ENCODE results near the gene B3GALNT2.

Gene B3GALNT2

GRCh38 chr1:235411489-235412486 is 92.5 kb downstream of the B3GALNT2 start (continued):
- TF ChIP-seq PATZ1 (tag by site-specific recombination; IDR thresholded peaks at IDR 0.05) = peak; percentile 49
- no peak for TF ChIP-seq ZNF555 (tag by site-specific recombination; conservative IDR thresholded peaks at IDR 0.05)
- TF ChIP-seq, protein P1, sequence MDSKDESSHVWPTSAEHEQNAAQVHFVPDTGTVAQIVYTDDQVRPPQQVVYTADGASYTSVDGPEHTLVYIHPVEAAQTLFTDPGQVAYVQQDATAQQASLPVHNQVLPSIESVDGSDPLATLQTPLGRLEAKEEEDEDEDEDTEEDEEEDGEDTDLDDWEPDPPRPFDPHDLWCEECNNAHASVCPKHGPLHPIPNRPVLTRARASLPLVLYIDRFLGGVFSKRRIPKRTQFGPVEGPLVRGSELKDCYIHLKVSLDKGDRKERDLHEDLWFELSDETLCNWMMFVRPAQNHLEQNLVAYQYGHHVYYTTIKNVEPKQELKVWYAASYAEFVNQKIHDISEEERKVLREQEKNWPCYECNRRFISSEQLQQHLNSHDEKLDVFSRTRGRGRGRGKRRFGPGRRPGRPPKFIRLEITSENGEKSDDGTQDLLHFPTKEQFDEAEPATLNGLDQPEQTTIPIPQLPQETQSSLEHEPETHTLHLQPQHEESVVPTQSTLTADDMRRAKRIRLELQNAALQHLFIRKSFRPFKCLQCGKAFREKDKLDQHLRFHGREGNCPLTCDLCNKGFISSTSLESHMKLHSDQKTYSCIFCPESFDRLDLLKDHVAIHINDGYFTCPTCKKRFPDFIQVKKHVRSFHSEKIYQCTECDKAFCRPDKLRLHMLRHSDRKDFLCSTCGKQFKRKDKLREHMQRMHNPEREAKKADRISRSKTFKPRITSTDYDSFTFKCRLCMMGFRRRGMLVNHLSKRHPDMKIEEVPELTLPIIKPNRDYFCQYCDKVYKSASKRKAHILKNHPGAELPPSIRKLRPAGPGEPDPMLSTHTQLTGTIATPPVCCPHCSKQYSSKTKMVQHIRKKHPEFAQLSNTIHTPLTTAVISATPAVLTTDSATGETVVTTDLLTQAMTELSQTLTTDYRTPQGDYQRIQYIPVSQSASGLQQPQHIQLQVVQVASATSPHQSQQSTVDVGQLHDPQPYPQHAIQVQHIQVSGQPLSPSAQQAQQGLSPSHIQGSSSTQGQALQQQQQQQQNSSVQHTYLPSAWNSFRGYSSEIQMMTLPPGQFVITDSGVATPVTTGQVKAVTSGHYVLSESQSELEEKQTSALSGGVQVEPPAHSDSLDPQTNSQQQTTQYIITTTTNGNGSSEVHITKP (tag by site-specific recombination; IDR thresholded peaks at IDR 0.05) = 0 out of 2 replicates have a peak, but pooled peaks have one; percentile 5
- TF ChIP-seq ZNF18 (tag by site-specific recombination; IDR thresholded peaks at IDR 0.05) = no peak
- no peak for TF ChIP-seq ZNF157 (tag by site-specific recombination; IDR thresholded peaks at IDR 0.05)
- no peak for TF ChIP-seq ZNF239 (tag by site-specific recombination; IDR thresholded peaks at IDR 0.05)
- TF ChIP-seq ZNF155 (tag by site-specific recombination; IDR thresholded peaks at IDR 0.05) = no peak
- TF ChIP-seq ZNF175 (tag by site-specific recombination; IDR thresholded peaks at IDR 0.05) = no peak
- TF ChIP-seq ZNF571 (tag by site-specific recombination; IDR thresholded peaks at IDR 0.05) = no peak
- TF ChIP-seq, protein P2, sequence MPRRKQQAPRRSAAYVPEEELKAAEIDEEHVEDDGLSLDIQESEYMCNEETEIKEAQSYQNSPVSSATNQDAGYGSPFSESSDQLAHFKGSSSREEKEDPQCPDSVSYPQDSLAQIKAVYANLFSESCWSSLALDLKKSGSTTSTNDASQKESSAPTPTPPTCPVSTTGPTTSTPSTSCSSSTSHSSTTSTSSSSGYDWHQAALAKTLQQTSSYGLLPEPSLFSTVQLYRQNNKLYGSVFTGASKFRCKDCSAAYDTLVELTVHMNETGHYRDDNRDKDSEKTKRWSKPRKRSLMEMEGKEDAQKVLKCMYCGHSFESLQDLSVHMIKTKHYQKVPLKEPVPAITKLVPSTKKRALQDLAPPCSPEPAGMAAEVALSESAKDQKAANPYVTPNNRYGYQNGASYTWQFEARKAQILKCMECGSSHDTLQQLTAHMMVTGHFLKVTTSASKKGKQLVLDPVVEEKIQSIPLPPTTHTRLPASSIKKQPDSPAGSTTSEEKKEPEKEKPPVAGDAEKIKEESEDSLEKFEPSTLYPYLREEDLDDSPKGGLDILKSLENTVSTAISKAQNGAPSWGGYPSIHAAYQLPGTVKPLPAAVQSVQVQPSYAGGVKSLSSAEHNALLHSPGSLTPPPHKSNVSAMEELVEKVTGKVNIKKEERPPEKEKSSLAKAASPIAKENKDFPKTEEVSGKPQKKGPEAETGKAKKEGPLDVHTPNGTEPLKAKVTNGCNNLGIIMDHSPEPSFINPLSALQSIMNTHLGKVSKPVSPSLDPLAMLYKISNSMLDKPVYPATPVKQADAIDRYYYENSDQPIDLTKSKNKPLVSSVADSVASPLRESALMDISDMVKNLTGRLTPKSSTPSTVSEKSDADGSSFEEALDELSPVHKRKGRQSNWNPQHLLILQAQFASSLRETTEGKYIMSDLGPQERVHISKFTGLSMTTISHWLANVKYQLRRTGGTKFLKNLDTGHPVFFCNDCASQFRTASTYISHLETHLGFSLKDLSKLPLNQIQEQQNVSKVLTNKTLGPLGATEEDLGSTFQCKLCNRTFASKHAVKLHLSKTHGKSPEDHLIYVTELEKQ (tag by site-specific recombination; IDR thresholded peaks at IDR 0.05; ENCODE audit: borderline replicate concordance) = no peak
- no peak for TF ChIP-seq GLIS2 (tag by site-specific recombination; IDR thresholded peaks at IDR 0.05)
- TF ChIP-seq, protein P3, sequence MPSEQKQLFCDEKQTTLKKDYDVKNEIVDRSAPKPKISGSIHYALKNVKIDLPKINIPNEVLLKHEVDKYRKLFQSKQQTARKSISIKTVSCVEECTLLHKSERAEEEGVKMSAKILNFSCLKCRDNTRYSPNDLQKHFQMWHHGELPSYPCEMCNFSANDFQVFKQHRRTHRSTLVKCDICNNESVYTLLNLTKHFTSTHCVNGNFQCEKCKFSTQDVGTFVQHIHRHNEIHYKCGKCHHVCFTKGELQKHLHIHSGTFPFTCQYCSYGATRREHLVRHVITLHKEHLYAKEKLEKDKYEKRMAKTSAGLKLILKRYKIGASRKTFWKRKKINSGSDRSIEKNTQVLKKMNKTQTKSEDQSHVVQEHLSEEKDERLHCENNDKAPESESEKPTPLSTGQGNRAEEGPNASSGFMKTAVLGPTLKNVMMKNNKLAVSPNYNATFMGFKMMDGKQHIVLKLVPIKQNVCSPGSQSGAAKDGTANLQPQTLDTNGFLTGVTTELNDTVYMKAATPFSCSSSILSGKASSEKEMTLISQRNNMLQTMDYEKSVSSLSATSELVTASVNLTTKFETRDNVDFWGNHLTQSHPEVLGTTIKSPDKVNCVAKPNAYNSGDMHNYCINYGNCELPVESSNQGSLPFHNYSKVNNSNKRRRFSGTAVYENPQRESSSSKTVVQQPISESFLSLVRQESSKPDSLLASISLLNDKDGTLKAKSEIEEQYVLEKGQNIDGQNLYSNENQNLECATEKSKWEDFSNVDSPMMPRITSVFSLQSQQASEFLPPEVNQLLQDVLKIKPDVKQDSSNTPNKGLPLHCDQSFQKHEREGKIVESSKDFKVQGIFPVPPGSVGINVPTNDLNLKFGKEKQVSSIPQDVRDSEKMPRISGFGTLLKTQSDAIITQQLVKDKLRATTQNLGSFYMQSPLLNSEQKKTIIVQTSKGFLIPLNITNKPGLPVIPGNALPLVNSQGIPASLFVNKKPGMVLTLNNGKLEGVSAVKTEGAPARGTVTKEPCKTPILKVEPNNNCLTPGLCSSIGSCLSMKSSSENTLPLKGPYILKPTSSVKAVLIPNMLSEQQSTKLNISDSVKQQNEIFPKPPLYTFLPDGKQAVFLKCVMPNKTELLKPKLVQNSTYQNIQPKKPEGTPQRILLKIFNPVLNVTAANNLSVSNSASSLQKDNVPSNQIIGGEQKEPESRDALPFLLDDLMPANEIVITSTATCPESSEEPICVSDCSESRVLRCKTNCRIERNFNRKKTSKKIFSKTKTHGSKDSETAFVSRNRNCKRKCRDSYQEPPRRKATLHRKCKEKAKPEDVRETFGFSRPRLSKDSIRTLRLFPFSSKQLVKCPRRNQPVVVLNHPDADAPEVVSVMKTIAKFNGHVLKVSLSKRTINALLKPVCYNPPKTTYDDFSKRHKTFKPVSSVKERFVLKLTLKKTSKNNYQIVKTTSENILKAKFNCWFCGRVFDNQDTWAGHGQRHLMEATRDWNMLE (tag by site-specific recombination; conservative IDR thresholded peaks at IDR 0.05; ENCODE audit: low read depth) = no peak
- TF ChIP-seq, protein P4, sequence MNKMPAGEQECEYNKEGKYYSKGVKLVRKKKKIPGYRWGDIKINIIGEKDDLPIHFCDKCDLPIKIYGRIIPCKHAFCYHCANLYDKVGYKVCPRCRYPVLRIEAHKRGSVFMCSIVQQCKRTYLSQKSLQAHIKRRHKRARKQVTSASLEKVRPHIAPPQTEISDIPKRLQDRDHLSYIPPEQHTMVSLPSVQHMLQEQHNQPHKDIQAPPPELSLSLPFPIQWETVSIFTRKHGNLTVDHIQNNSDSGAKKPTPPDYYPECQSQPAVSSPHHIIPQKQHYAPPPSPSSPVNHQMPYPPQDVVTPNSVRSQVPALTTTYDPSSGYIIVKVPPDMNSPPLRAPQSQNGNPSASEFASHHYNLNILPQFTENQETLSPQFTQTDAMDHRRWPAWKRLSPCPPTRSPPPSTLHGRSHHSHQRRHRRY (tag by site-specific recombination; IDR thresholded peaks at IDR 0.05) = no peak
- TF ChIP-seq SCRT2 (tag by site-specific recombination; IDR thresholded peaks at IDR 0.05) = no peak
- 0 out of 2 replicates have a peak, but pooled peaks have one; percentile 33 for TF ChIP-seq ZNF366 (tag by site-specific recombination; conservative IDR thresholded peaks at IDR 0.05)
- no peak for TF ChIP-seq ZNF558 (tag by site-specific recombination; IDR thresholded peaks at IDR 0.05)
- no peak for TF ChIP-seq ZNF837 (tag by site-specific recombination; IDR thresholded peaks at IDR 0.05)
- no peak for TF ChIP-seq ZNF529 (tag by site-specific recombination; IDR thresholded peaks at IDR 0.05; ENCODE audit: insufficient replicate concordance)
- TF ChIP-seq ZBTB21 (tag by site-specific recombination; IDR thresholded peaks at IDR 0.05) = no peak
- TF ChIP-seq GLI4 (tag by site-specific recombination; IDR thresholded peaks at IDR 0.05) = no peak
